Mesenteric fat pad (tissue), 1 donor: ENCODE measurements around the gene RFC2. TPM values are rescaled to one million over a fixed set of nuclear protein-coding genes. Genes with fewer than 3 reads are reported as not detected.
"Not testable (repeated sequence)": the region's sequence is repeated elsewhere in the genome, so short reads cannot be mapped to it uniquely, and the experiment has no call there.

Experiments used
- DNase-seq: peaks from one replicate; pipeline ENCODE4 v3.0.0-alpha.2; 2020; ENCODE audit warnings: low spot score
- total RNA-seq: library from RNA; stranded (reverse); fragmentation: NEBNext Ultra II Directional; extraction: Animal tissue kit (Norgen Biotek cat#: 25700); gene quantifications from one replicate; pipeline ENCODE4 v1.2.1, GENCODE V29; 2021
- donor health status: DM: yes; HTN: yes; CAD: no.

RFC2 gene
- total RNA-seq, 1 donor from 2014 or later, result 16.9 TPM

GRCh38 chr7:74219416-74219815 is 34.8 kb downstream of the RFC2 start:
- no peak for DNase-seq

- DNase-seq, result no peak
Observed at GRCh38 chr7:74218343-74218698, 35.9 kb downstream of the RFC2 start.

- no peak for DNase-seq
Observed at GRCh38 chr7:74217455-74218342, 36.5 kb downstream of the RFC2 start.

GRCh38 chr7:74216361-74216761 is 37.8 kb downstream of the RFC2 start:
- DNase-seq, result no peak

- no peak for DNase-seq
Observed at GRCh38 chr7:74215921-74216320, 38.3 kb downstream of the RFC2 start.

GRCh38 chr7:74214816-74215630 is 39.2 kb downstream of the RFC2 start:
- DNase-seq, result no peak

GRCh38 chr7:74212661-74213060 is 41.5 kb downstream of the RFC2 start:
- DNase-seq, result no peak

- not testable (repeated sequence) for DNase-seq
Observed at GRCh38 chr7:74208241-74208640, 46.0 kb downstream of the RFC2 start.

- DNase-seq, result no peak
Observed at GRCh38 chr7:74207586-74207985, 46.6 kb downstream of the RFC2 start.

GRCh38 chr7:74206589-74207120 is 47.5 kb downstream of the RFC2 start:
- DNase-seq, result peak; percentile 95

- DNase-seq, result not testable (repeated sequence)
Observed at GRCh38 chr7:74206052-74206451, 48.1 kb downstream of the RFC2 start.

GRCh38 chr7:74203956-74204618 is 50.1 kb downstream of the RFC2 start:
- no peak for DNase-seq

GRCh38 chr7:74202841-74203556 is 51.2 kb downstream of the RFC2 start:
- DNase-seq, result no peak

- DNase-seq, result peak; percentile 37
Observed at GRCh38 chr7:74199551-74200355, 54.4 kb downstream of the RFC2 start.

- peak; percentile 74 for DNase-seq
Observed at GRCh38 chr7:74197449-74198124, 56.6 kb downstream of the RFC2 start.

GRCh38 chr7:74195968-74196654 is 58.1 kb downstream of the RFC2 start:
- DNase-seq, result peak; percentile 73

GRCh38 chr7:74195139-74195860 is 58.9 kb downstream of the RFC2 start:
- DNase-seq, result peak; percentile 18

- peak; percentile 45 for DNase-seq
Observed at GRCh38 chr7:74194686-74195085, 59.5 kb downstream of the RFC2 start.
